Kidney (tissue), 14 donors: Measurements from ENCODE around the gene IRF4. TPM values are rescaled to one million over a fixed set of nuclear protein-coding genes. Genes with fewer than 3 reads are reported as not detected.

ENCODE experiments used
- DNase-seq, 5 donors: peaks; one replicate each; pipeline ENCODE4 v3.0.0-alpha.2; 2013 to 2020
- FAIRE-seq: peaks from 2 replicates; lab custom pipeline; 2012; peaks lifted over from hg19 to GRCh38; lab: Jason Lieb, UNC
- H3K27ac ChIP-seq, 2 donors: one replicate each; pipeline ENCODE4 v1.7.0; 2013; ENCODE audit warnings: low read depth in 2 of 2, low read length in 2 of 2, inconsistent platforms in 1 of 2
- H3K27me3 ChIP-seq: one replicate; pipeline ENCODE4 v1.7.1; 2013; ENCODE audit warnings: low read length, inconsistent platforms; ENCODE audit not compliant: control insufficient read depth, insufficient read depth
- H3K36me3 ChIP-seq, 3 donors: one replicate each; pipeline versions ENCODE4 v1.7.0 to v1.7.1; 2013; ENCODE audit warnings: low read length in 3 of 3, control low read depth in 1 of 3, inconsistent platforms in 1 of 3; ENCODE audit not compliant: insufficient read depth in 3 of 3, control insufficient read depth in 2 of 3
- H3K4me1 ChIP-seq, 3 donors: one replicate each; pipeline versions ENCODE4 v1.7.0 to v1.7.1; 2013; ENCODE audit warnings: low read length in 3 of 3, inconsistent platforms in 1 of 3, low read depth in 1 of 3; ENCODE audit not compliant: control insufficient read depth in 2 of 3, insufficient read depth in 2 of 3
- H3K4me3 ChIP-seq, 3 donors: one replicate each; pipeline versions ENCODE4 v1.7.0 to v1.8.1; 2013; ENCODE audit warnings: low read length in 3 of 3, control low read depth in 1 of 3, inconsistent platforms in 1 of 3
- H3K9ac ChIP-seq, 3 donors: one replicate each; pipeline versions ENCODE4 v1.7.0 to v1.7.1; 2013; ENCODE audit warnings: low read length in 3 of 3, control low read depth in 1 of 3, inconsistent platforms in 1 of 3
- H3K9me3 ChIP-seq, 3 donors: one replicate each; pipeline versions ENCODE4 v1.7.0 to v1.7.1; 2013; ENCODE audit warnings: low read length in 3 of 3, control low read depth in 1 of 3, inconsistent platforms in 1 of 3; ENCODE audit not compliant: control insufficient read depth in 2 of 3, insufficient read depth in 1 of 3
- CTCF ChIP-seq: IDR thresholded peaks from 3 replicates; pipeline ENCODE4 v1.5.1; 2012; ENCODE audit warnings: mild to moderate bottlenecking, moderate library complexity, borderline replicate concordance; ENCODE audit not compliant: insufficient read depth; ENCODE audit errors: extremely low read depth
- intact Hi-C: fragments of 100-400 bp; cut with DNase I; formaldehyde crosslinking; loops from one replicate; pipeline ENCODE4 v1.11.1; 2022
- polyA plus RNA-seq: library from polyadenylated mRNA; stranded (reverse); fragments of 350-450 nt; fragmentation: Illumina TruSeq; extraction: RNeasy Lipid Tissue Mini Kit (QIAGEN cat#74804); gene quantifications from one replicate; pipeline ENCODE4 v1.2.3, GENCODE V29; 2014; ENCODE audit warnings: low read depth, low replicate concordance; ENCODE audit not compliant: insufficient read depth
- total RNA-seq: library from RNA; stranded (reverse); fragmentation: NEBNext Ultra II Directional; extraction: Animal tissue kit (Norgen Biotek cat#: 25700); gene quantifications from one replicate; pipeline ENCODE4 v1.2.1, GENCODE V29; 2021
- donor health status: control.
- donor health status: control.
- donor health status: control.
- donor health status: control.
- donor health status: control.
- donor health status: DM: yes; HTN: yes; CAD: no.
- donor health status: Normal renal cell carcinoma (clear cell type).

IRF4 gene
- total and polyA plus RNA-seq, 2 donors from 2014 or later = 23.7 TPM; not detected in 1

- peaks cover 7% of the 10 kb centered on the region for H3K27me3 ChIP-seq
- no peak for FAIRE-seq
These were observed 7.7 kb upstream of the IRF4 start for GRCh38 chr6:383856-384255.

GRCh38 chr6:384898-385297 lies 6.7 kb upstream of the IRF4 start:
- DNase-seq (peak in 1 of 5 donors; percentile 15), FAIRE-seq (no peak)
- Histone ChIP-seq H3K4me1 (no peaks in the 10 kb centered on the region), H3K36me3 (no peaks in the 10 kb centered on the region), H3K27me3 (peaks cover 18% of the 10 kb centered on the region), H3K27ac (no peak overlapping the region), H3K9ac (no peak overlapping the region), H3K9me3 (no peaks in the 10 kb centered on the region), H3K4me3 (no peak overlapping the region)
- intact Hi-C loops = no loop called here
- no peak for TF ChIP-seq CTCF

More at GRCh38 chr6:383856-384255, 7.7 kb upstream of the IRF4 start:
- Histone ChIP-seq H3K9ac (no peak overlapping the region), H3K9me3 (no peaks in the 10 kb centered on the region), H3K4me3 (no peak overlapping the region), H3K36me3 (no peaks in the 10 kb centered on the region), H3K4me1 (no peaks in the 10 kb centered on the region), H3K27ac (no peak overlapping the region)
- peak in 3 of 5 donors; percentile 56 to 58 (median 57) for DNase-seq
- intact Hi-C loops = no loop called here
- TF ChIP-seq CTCF = no peak

- Histone ChIP-seq H3K36me3 (no peaks in the 10 kb centered on the region), H3K4me3 (no peak overlapping the region), H3K27me3 (peaks cover 24% of the 10 kb centered on the region), H3K27ac (no peak overlapping the region), H3K9ac (no peak overlapping the region), H3K4me1 (no peaks in the 10 kb centered on the region), H3K9me3 (no peaks in the 10 kb centered on the region)
- FAIRE-seq (no peak), DNase-seq (peak in 2 of 5 donors; percentile 9 to 61)
- no peak for TF ChIP-seq CTCF
- intact Hi-C loops = no loop called here
These were observed 5.9 kb upstream of the IRF4 start for GRCh38 chr6:385614-386013.
